ENCODE data around the gene U2SURP.

The U2SURP gene

GRCh38 chr3:143070977-143071551 lies 69.7 kb downstream of the U2SURP start:
- no peak for TF ChIP-seq CTCF (IDR thresholded peaks at IDR 0.05)

- TF ChIP-seq CTCF (IDR thresholded peaks at IDR 0.05) = no peak
These were observed 70.4 kb downstream of the U2SURP start for GRCh38 chr3:143071776-143072175.

GRCh38 chr3:143078883-143079282 lies 77.5 kb downstream of the U2SURP start:
- no peak for TF ChIP-seq CTCF (IDR thresholded peaks at IDR 0.05)

GRCh38 chr3:143080196-143080595 lies 78.8 kb downstream of the U2SURP start:
- TF ChIP-seq CTCF (IDR thresholded peaks at IDR 0.05) = no peak

GRCh38 chr3:143081365-143081764 lies 80.0 kb downstream of the U2SURP start:
- TF ChIP-seq CTCF (IDR thresholded peaks at IDR 0.05) = no peak

GRCh38 chr3:143081844-143082778 lies 80.7 kb downstream of the U2SURP start:
- no peak for TF ChIP-seq CTCF (IDR thresholded peaks at IDR 0.05)

GRCh38 chr3:143083781-143084180 lies 82.4 kb downstream of the U2SURP start:
- no peak for TF ChIP-seq CTCF (IDR thresholded peaks at IDR 0.05)

All from LNCAP (cell line).